Suprapubic skin (tissue), 3 donors: Measurements from ENCODE around the gene SRP9.

ENCODE experiments used
- POLR2A ChIP-seq, 2 donors: fragments of 450-650 bp; IDR thresholded peaks; one replicate each; pipeline ENCODE4 v1.6.1; 2017; ENCODE audit warnings: antibody characterized with exemption in 2 of 2, mild to moderate bottlenecking in 2 of 2, moderate library complexity in 2 of 2
- TF ChIP-seq, protein P1 (sequence below), 2 donors: fragments of 200-600 bp in 1 of 2; fragments of 450-650 bp in 1 of 2; sonication (generic) in 1 of 2; IDR thresholded peaks; one replicate each; pipeline ENCODE4 v1.5.1; 2016 to 2019; ENCODE audit warnings: antibody characterized with exemption in 2 of 2, mild to moderate bottlenecking in 1 of 2, moderate library complexity in 1 of 2

GRCh38 chr1:225770561-225771248 is 6.9 kb upstream of the SRP9 start:
- TF ChIP-seq, protein P1, sequence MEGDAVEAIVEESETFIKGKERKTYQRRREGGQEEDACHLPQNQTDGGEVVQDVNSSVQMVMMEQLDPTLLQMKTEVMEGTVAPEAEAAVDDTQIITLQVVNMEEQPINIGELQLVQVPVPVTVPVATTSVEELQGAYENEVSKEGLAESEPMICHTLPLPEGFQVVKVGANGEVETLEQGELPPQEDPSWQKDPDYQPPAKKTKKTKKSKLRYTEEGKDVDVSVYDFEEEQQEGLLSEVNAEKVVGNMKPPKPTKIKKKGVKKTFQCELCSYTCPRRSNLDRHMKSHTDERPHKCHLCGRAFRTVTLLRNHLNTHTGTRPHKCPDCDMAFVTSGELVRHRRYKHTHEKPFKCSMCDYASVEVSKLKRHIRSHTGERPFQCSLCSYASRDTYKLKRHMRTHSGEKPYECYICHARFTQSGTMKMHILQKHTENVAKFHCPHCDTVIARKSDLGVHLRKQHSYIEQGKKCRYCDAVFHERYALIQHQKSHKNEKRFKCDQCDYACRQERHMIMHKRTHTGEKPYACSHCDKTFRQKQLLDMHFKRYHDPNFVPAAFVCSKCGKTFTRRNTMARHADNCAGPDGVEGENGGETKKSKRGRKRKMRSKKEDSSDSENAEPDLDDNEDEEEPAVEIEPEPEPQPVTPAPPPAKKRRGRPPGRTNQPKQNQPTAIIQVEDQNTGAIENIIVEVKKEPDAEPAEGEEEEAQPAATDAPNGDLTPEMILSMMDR (IDR thresholded peaks at IDR 0.05): no peak
- TF ChIP-seq POLR2A (IDR thresholded peaks at IDR 0.05): no peak
